ENCODE results near the gene MPG.
A peak's percentile ranks its signal among the peaks of the same experiment; 100 is the strongest.

MPG gene

DNA sequence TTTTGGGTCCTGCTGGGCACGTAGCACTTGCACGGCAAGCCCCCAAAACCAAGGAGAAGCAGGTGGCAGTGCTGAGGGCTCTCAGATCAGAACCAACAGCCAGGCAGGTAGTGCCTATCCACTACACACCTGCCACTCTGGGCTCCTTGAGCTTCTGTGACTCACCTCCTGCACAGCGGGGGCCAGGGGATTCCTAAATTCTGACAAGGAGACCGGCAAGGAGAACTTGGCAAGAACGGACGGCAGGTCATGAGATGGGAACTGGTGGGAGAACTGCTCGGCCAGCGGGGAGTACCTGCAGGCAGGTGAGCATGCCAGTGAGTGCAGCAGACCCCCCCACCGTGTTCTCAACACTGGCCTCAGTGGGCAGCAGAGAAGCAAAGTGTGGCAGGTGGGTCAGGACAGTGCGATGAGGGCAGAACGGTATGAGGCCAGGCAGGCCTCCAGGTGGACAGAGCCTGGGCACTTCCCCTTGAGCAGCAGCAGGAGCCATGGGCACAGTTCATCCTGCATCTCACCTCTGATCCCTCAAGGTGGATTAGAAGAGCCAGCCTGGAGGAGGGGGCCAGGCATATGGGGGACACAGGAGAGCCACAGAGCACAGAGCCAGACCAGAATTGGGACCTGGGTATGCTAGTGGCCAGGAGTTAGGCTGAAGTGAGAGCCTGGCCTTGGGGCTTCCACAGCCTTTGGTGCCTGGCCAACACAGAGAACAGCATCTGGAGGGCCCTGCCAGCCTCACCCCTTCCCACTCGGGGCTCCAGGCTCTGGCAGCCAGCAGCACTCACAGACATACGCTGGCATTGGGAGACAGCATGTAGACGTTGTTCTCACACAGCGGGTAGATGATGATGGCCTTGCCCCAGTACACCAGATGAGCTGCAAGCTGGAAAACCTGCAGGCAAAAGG lies 14.7 kb downstream of the MPG start:
- TF ChIP-seq, protein P1, sequence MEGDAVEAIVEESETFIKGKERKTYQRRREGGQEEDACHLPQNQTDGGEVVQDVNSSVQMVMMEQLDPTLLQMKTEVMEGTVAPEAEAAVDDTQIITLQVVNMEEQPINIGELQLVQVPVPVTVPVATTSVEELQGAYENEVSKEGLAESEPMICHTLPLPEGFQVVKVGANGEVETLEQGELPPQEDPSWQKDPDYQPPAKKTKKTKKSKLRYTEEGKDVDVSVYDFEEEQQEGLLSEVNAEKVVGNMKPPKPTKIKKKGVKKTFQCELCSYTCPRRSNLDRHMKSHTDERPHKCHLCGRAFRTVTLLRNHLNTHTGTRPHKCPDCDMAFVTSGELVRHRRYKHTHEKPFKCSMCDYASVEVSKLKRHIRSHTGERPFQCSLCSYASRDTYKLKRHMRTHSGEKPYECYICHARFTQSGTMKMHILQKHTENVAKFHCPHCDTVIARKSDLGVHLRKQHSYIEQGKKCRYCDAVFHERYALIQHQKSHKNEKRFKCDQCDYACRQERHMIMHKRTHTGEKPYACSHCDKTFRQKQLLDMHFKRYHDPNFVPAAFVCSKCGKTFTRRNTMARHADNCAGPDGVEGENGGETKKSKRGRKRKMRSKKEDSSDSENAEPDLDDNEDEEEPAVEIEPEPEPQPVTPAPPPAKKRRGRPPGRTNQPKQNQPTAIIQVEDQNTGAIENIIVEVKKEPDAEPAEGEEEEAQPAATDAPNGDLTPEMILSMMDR (conservative IDR thresholded peaks at IDR 0.05; ENCODE audit: low read depth, low read length), result no peak
- Histone ChIP-seq H2AFZ (ENCODE audit: low read depth) (no peak overlapping the region), H3K36me3 (ENCODE audit: insufficient read depth) (no peaks in the 10 kb centered on the region)

DNA sequence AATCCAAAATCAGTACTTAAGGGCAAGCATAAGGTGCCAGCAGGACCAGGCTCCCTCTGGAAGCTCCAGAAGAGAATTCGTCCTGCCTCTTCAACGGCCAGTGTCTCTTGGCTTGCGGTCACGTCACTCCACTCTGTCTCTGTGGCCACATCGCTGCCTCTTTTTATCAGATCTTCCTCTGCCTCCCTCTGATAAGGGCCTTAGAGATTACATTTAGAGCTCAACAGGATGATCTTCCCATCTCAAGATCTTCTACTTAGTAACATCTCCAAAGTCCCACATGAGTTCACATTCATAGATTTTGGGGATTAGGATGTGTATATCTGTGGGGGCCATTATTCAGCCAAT lies 16.9 kb downstream of the MPG start:
- TF ChIP-seq, protein P1 (conservative IDR thresholded peaks at IDR 0.05; ENCODE audit: low read depth, low read length), result no peak
- Histone ChIP-seq H3K4me2 (no peak overlapping the region), H3K36me3 (ENCODE audit: insufficient read depth) (no peaks in the 10 kb centered on the region), H3K79me2 (ENCODE audit: insufficient read depth, low read depth) (no peaks in the 10 kb centered on the region), H3K27ac (no peak overlapping the region), H3K27me3 (ENCODE audit: insufficient read depth, low read depth) (no peaks in the 10 kb centered on the region), H3K4me1 (ENCODE audit: low read depth, poor library complexity, severe bottlenecking) (peaks cover 27% of the 10 kb centered on the region), H3K9ac (no peak overlapping the region), H3K4me3 (IDR thresholded peaks at IDR 0.05; ENCODE audit: insufficient read depth, low read depth, low read length) (no peak overlapping the region), H4K20me1 (ENCODE audit: insufficient read depth) (no peaks in the 10 kb centered on the region), H2AFZ (ENCODE audit: low read depth) (no peak overlapping the region)

More for the DNA sequence above, 14.7 kb downstream of the MPG start:
- peaks cover 13% of the 10 kb centered on the region for H3K4me1 ChIP-seq (ENCODE audit: low read depth, poor library complexity, severe bottlenecking)
- no peak overlapping the region for H3K4me3 ChIP-seq (IDR thresholded peaks at IDR 0.05; ENCODE audit: insufficient read depth, low read depth, low read length)
- no peak overlapping the region for H3K4me2 ChIP-seq
- no peaks in the 10 kb centered on the region for H4K20me1 ChIP-seq (ENCODE audit: insufficient read depth)
- no peaks in the 10 kb centered on the region for H3K79me2 ChIP-seq (ENCODE audit: insufficient read depth, low read depth)
- H3K27ac ChIP-seq, result no peak overlapping the region; the same call in 1 of the 2 replicates
- no peak overlapping the region for H3K9ac ChIP-seq
- H3K27me3 ChIP-seq (ENCODE audit: insufficient read depth, low read depth), result no peaks in the 10 kb centered on the region

DNA sequence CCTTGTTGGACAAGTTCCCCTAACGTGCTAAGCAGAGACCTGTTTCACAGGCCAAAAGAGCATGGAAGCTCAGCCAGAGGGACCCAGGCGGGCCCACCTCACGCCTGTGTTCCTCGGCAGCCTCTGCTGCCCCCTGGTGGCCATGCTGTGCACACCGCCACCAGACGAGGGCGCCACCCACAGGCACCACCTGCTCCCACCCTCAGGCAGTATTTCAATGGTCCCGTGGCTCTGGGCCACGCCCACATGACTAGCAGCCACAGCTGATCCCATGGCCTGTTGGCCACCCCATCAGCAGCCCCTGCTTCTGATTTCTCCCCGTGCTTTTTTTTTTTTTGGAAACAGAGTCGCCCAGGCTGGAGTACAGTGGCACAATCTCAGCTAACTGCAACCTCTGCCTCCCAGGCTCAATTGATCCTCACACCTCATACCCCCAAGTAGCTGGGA lies 18.9 kb downstream of the MPG start:
- Histone ChIP-seq H3K4me2 (no peak overlapping the region), H3K4me3 (IDR thresholded peaks at IDR 0.05; ENCODE audit: insufficient read depth, low read depth, low read length) (no peak overlapping the region), H3K9ac (no peak overlapping the region), H3K79me2 (ENCODE audit: insufficient read depth, low read depth) (no peaks in the 10 kb centered on the region), H2AFZ (ENCODE audit: low read depth) (no peak overlapping the region), H3K4me1 (ENCODE audit: low read depth, poor library complexity, severe bottlenecking) (peaks cover 19% of the 10 kb centered on the region), H4K20me1 (ENCODE audit: insufficient read depth) (no peaks in the 10 kb centered on the region), H3K27me3 (ENCODE audit: insufficient read depth, low read depth) (no peaks in the 10 kb centered on the region), H3K36me3 (ENCODE audit: insufficient read depth) (no peaks in the 10 kb centered on the region), H3K27ac (no peak overlapping the region)
- TF ChIP-seq, protein P1 (conservative IDR thresholded peaks at IDR 0.05; ENCODE audit: low read depth, low read length), result peak; percentile 99

DNA sequence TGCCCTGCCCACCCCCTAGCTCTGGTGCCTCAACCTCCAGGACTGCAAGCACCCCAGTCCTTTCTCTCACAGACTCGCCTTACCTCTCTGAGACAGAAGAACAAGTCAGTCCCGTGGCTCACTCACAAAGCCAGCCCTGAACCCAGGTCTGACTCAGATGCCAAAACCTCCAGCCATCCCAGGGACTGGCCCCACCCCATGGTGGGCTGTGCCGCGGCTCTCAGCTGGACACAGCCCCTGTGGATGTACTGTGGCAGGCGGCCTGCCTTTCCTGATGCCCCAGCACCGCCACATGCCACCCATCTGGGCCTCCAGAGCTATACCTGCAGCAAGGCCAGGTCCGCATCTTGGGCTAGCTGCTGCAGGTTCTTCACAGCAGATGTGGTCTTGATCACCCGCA lies 19.8 kb downstream of the MPG start:
- no peaks in the 10 kb centered on the region for H3K79me2 ChIP-seq (ENCODE audit: insufficient read depth, low read depth)
- peaks cover 19% of the 10 kb centered on the region for H3K4me1 ChIP-seq (ENCODE audit: low read depth, poor library complexity, severe bottlenecking)
- H3K36me3 ChIP-seq (ENCODE audit: insufficient read depth), result no peaks in the 10 kb centered on the region
- no peaks in the 10 kb centered on the region for H3K27me3 ChIP-seq (ENCODE audit: insufficient read depth, low read depth)
- no peak overlapping the region for H3K4me3 ChIP-seq (IDR thresholded peaks at IDR 0.05; ENCODE audit: insufficient read depth, low read depth, low read length)
- H2AFZ ChIP-seq (ENCODE audit: low read depth), result no peak overlapping the region
- H3K4me2 ChIP-seq, result no peak overlapping the region
- no peaks in the 10 kb centered on the region for H4K20me1 ChIP-seq (ENCODE audit: insufficient read depth)
- no peak overlapping the region for H3K9ac ChIP-seq
- H3K27ac ChIP-seq, result no peak overlapping the region
- TF ChIP-seq, protein P1 (conservative IDR thresholded peaks at IDR 0.05; ENCODE audit: low read depth, low read length), result no peak

Measured in KMS-11 (cell line).